ENCODE measurements around the gene PLSCR4.

Gene PLSCR4

DNA sequence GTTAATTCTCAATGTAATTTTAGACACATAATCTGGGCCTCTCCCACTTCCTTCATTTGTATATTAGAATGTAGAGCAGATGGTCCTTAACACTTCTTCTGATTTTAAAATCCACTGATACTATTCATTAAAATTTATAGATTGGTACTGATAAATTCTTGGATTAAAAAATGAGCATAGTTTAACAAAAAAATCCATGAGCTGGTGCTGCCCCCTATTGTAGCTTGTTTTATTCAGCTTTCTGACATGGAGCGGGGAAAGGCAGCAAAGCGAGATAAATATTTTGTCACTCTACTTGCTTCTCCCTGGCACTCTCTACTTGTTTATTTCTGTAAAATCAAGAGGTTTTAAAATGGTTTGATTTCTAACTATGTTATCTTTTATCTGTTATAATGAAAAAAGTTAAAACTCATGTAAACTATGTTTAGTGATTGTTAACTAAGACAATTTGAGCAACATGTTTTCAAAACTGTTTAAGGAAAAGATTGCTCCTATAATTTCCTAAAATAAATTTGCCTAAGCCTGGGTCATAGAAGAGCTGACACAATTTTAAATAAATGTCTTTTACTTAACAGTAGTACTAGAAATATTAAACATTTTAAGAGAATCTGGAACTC, 63.5 kb downstream of the PLSCR4 start:
- Histone ChIP-seq H3K9me3 (ENCODE audit: control insufficient read depth in 1 of 2, low read length in 2 of 2) (no peaks in the 10 kb centered on the region), H3K27me3 (ENCODE audit: low read depth, low read length) (no peaks in the 10 kb centered on the region), H3K4me1 (ENCODE audit: control insufficient read depth in 1 of 2, insufficient read depth in 2 of 2, low read length in 2 of 2) (no peaks in the 10 kb centered on the region), H3K4me3 (ENCODE audit: low read depth in 1 of 2, low read length in 2 of 2) (no peak overlapping the region), H3K27ac (ENCODE audit: low read length) (no peak overlapping the region), H3K36me3 (ENCODE audit: control insufficient read depth in 1 of 2, insufficient read depth in 2 of 2, low read length in 2 of 2) (no peaks in the 10 kb centered on the region)

- H3K27me3 ChIP-seq (ENCODE audit: low read depth, low read length): no peaks in the 10 kb centered on the region
- no peaks in the 10 kb centered on the region for H3K9me3 ChIP-seq (ENCODE audit: control insufficient read depth in 1 of 2, low read length in 2 of 2)
- no peak overlapping the region for H3K27ac ChIP-seq (ENCODE audit: low read length)
- H3K36me3 ChIP-seq (ENCODE audit: control insufficient read depth in 1 of 2, insufficient read depth in 2 of 2, low read length in 2 of 2): no peaks in the 10 kb centered on the region
- H3K4me3 ChIP-seq (ENCODE audit: low read depth in 1 of 2, low read length in 2 of 2): no peak overlapping the region
- no peaks in the 10 kb centered on the region for H3K4me1 ChIP-seq (ENCODE audit: control insufficient read depth in 1 of 2, insufficient read depth in 2 of 2, low read length in 2 of 2)
Observed at GRCh38 chr3:146184241-146185015, 66.5 kb downstream of the PLSCR4 start.

GRCh38 chr3:146181216-146181615, 69.7 kb downstream of the PLSCR4 start:
- Histone ChIP-seq H3K9me3 (ENCODE audit: control insufficient read depth in 1 of 2, low read length in 2 of 2) (no peaks in the 10 kb centered on the region), H3K27me3 (ENCODE audit: low read depth, low read length) (no peaks in the 10 kb centered on the region), H3K36me3 (ENCODE audit: control insufficient read depth in 1 of 2, insufficient read depth in 2 of 2, low read length in 2 of 2) (no peaks in the 10 kb centered on the region), H3K4me3 (ENCODE audit: low read depth in 1 of 2, low read length in 2 of 2) (no peak overlapping the region), H3K4me1 (ENCODE audit: control insufficient read depth in 1 of 2, insufficient read depth in 2 of 2, low read length in 2 of 2) (peaks cover 0 to 12% of the 10 kb centered on the region in 2 donors), H3K27ac (ENCODE audit: low read length) (no peak overlapping the region)

DNA sequence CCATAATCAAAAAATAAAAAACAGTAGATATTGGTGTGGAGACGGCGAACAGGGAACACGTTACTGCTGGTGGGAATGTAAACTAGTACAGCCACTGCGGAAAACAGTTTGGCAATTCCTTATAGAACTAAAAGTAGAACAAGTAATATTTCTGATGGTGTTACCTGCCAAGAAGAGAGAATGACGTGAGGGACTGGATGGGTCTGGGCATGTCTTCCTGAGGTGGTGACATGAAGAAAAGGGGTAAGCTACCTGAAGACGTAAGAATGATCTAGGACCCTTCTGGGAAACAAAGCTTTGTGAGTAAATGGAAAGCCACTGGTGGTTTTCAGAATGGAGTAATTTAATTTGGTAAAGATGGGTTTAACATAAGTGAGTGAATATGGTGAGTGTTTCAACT, 70.5 kb downstream of the PLSCR4 start:
- Histone ChIP-seq H3K27me3 (ENCODE audit: low read depth, low read length) (no peaks in the 10 kb centered on the region), H3K4me1 (ENCODE audit: control insufficient read depth in 1 of 2, insufficient read depth in 2 of 2, low read length in 2 of 2) (peaks cover 0 to 12% of the 10 kb centered on the region in 2 donors), H3K4me3 (ENCODE audit: low read depth in 1 of 2, low read length in 2 of 2) (no peak overlapping the region), H3K9me3 (ENCODE audit: control insufficient read depth in 1 of 2, low read length in 2 of 2) (no peaks in the 10 kb centered on the region), H3K27ac (ENCODE audit: low read length) (no peak overlapping the region), H3K36me3 (ENCODE audit: control insufficient read depth in 1 of 2, insufficient read depth in 2 of 2, low read length in 2 of 2) (no peaks in the 10 kb centered on the region)

GRCh38 chr3:146178006-146178689, 72.8 kb downstream of the PLSCR4 start:
- H3K9me3 ChIP-seq (ENCODE audit: control insufficient read depth in 1 of 2, low read length in 2 of 2): no peaks in the 10 kb centered on the region
- H3K4me1 ChIP-seq (ENCODE audit: control insufficient read depth in 1 of 2, insufficient read depth in 2 of 2, low read length in 2 of 2): peaks cover 0 to 12% of the 10 kb centered on the region in 2 donors
- H3K4me3 ChIP-seq (ENCODE audit: low read depth in 1 of 2, low read length in 2 of 2): no peak overlapping the region
- H3K27me3 ChIP-seq (ENCODE audit: low read depth, low read length): no peaks in the 10 kb centered on the region
- no peaks in the 10 kb centered on the region for H3K36me3 ChIP-seq (ENCODE audit: control insufficient read depth in 1 of 2, insufficient read depth in 2 of 2, low read length in 2 of 2)
- H3K27ac ChIP-seq (ENCODE audit: low read length): no peak overlapping the region

DNA sequence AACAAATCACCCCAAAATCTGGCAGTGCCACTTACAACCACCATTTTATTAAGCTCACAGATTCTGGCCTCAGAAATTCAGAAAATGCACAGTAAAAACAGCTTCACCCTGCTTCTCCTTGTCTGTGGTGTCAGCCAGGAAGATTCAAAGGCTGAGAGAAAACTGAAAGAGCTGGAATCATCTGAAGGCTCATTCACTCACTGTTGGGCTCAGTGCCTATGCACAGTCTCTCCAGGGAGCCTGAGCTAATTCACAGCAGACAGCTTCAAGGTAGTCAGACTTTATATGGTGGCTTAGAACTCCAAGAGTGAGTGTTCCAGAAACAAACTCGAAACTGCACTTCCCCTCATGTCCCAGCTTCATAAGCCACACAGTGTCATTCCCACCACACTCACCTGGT, 73.4 kb downstream of the PLSCR4 start:
- Histone ChIP-seq H3K36me3 (ENCODE audit: control insufficient read depth in 1 of 2, insufficient read depth in 2 of 2, low read length in 2 of 2) (no peaks in the 10 kb centered on the region), H3K9me3 (ENCODE audit: control insufficient read depth in 1 of 2, low read length in 2 of 2) (no peaks in the 10 kb centered on the region), H3K4me1 (ENCODE audit: control insufficient read depth in 1 of 2, insufficient read depth in 2 of 2, low read length in 2 of 2) (peaks cover 0 to 12% of the 10 kb centered on the region in 2 donors), H3K27ac (ENCODE audit: low read length) (no peak overlapping the region), H3K27me3 (ENCODE audit: low read depth, low read length) (no peaks in the 10 kb centered on the region), H3K4me3 (ENCODE audit: low read depth in 1 of 2, low read length in 2 of 2) (no peak overlapping the region)

DNA sequence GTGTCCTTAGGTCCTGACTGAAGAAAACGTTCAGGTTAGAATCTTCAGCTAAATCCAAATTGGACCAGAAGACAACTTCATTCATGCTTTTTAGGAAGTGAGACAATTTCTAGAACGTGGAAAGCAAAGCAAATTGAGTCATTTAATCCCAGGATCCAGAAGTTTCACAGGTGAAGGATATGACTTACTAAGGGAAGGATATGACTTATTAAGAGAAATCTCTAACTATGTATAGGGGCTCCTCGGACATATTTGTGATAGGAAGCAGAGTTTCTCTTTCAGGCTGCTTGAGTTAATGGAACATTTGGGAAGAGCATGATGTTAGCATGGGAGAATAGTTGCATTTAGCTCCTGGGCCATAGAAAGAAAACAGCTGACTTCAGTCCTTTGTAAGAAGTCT, 73.8 kb downstream of the PLSCR4 start:
- no peaks in the 10 kb centered on the region for H3K36me3 ChIP-seq (ENCODE audit: control insufficient read depth in 1 of 2, insufficient read depth in 2 of 2, low read length in 2 of 2)
- H3K27me3 ChIP-seq (ENCODE audit: low read depth, low read length): no peaks in the 10 kb centered on the region
- H3K4me1 ChIP-seq (ENCODE audit: control insufficient read depth in 1 of 2, insufficient read depth in 2 of 2, low read length in 2 of 2): peaks cover 0 to 12% of the 10 kb centered on the region in 2 donors
- no peaks in the 10 kb centered on the region for H3K9me3 ChIP-seq (ENCODE audit: control insufficient read depth in 1 of 2, low read length in 2 of 2)
- H3K4me3 ChIP-seq (ENCODE audit: low read depth in 1 of 2, low read length in 2 of 2): no peak overlapping the region
- no peak overlapping the region for H3K27ac ChIP-seq (ENCODE audit: low read length)

GRCh38 chr3:146172586-146172985, 78.3 kb downstream of the PLSCR4 start:
- Histone ChIP-seq H3K27ac (ENCODE audit: low read length) (no peak overlapping the region), H3K36me3 (ENCODE audit: control insufficient read depth in 1 of 2, insufficient read depth in 2 of 2, low read length in 2 of 2) (no peaks in the 10 kb centered on the region), H3K4me1 (ENCODE audit: control insufficient read depth in 1 of 2, insufficient read depth in 2 of 2, low read length in 2 of 2) (no peaks in the 10 kb centered on the region), H3K4me3 (ENCODE audit: low read depth in 1 of 2, low read length in 2 of 2) (no peak overlapping the region), H3K9me3 (ENCODE audit: control insufficient read depth in 1 of 2, low read length in 2 of 2) (no peaks in the 10 kb centered on the region), H3K27me3 (ENCODE audit: low read depth, low read length) (no peaks in the 10 kb centered on the region)

DNA sequence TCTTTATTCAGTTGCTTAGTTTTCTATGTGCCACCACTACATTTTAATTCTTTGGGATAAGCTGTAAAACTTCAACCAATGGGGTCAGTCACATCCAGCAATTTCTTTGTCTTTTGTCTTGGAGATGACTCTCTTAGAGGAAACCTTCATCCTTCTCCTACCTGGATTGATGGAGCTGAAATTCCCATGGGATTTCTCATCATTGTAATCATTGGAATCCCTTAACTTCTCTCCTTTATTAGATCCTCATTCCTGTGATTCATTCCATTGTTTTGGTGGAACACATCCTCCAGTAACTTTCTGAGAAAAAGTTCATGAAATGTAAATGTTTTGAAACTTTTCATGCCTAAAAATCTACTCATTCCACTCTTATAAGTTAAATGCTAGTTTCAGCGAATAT, 80.3 kb downstream of the PLSCR4 start:
- no peaks in the 10 kb centered on the region for H3K9me3 ChIP-seq (ENCODE audit: control insufficient read depth in 1 of 2, low read length in 2 of 2)
- H3K27ac ChIP-seq (ENCODE audit: low read length): no peak overlapping the region
- no peak overlapping the region for H3K4me3 ChIP-seq (ENCODE audit: low read depth in 1 of 2, low read length in 2 of 2)
- H3K36me3 ChIP-seq (ENCODE audit: control insufficient read depth in 1 of 2, insufficient read depth in 2 of 2, low read length in 2 of 2): no peaks in the 10 kb centered on the region
- H3K4me1 ChIP-seq (ENCODE audit: control insufficient read depth in 1 of 2, insufficient read depth in 2 of 2, low read length in 2 of 2): peaks cover 0 to 9% of the 10 kb centered on the region in 2 donors
- H3K27me3 ChIP-seq (ENCODE audit: low read depth, low read length): no peaks in the 10 kb centered on the region

DNA sequence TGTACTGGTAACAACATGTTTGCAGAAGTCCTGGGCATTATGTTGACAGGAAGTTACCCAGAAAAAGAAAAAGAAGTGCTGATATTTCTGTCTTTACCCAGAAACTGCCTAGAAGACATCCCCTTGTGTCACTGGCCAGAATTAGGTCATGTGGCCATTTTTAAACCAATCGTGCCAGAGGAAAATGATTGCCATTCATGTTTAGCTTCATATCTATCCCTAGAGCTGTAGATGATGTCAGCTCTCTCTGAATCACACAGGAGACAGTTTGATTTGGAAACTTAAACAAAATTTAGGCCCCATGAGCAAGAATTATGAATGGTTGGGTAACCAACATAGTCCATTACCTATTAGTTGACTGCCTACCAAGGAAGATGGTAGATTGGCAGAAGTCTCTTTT, 81.0 kb downstream of the PLSCR4 start:
- no peak overlapping the region for H3K4me3 ChIP-seq (ENCODE audit: low read depth in 1 of 2, low read length in 2 of 2)
- H3K9me3 ChIP-seq (ENCODE audit: control insufficient read depth in 1 of 2, low read length in 2 of 2): no peaks in the 10 kb centered on the region
- peaks cover 0 to 9% of the 10 kb centered on the region in 2 donors for H3K4me1 ChIP-seq (ENCODE audit: control insufficient read depth in 1 of 2, insufficient read depth in 2 of 2, low read length in 2 of 2)
- H3K36me3 ChIP-seq (ENCODE audit: control insufficient read depth in 1 of 2, insufficient read depth in 2 of 2, low read length in 2 of 2): no peaks in the 10 kb centered on the region
- no peaks in the 10 kb centered on the region for H3K27me3 ChIP-seq (ENCODE audit: low read depth, low read length)
- H3K27ac ChIP-seq (ENCODE audit: low read length): no peak overlapping the region

- H3K27ac ChIP-seq (ENCODE audit: low read length): no peak overlapping the region
- H3K4me3 ChIP-seq (ENCODE audit: low read depth in 1 of 2, low read length in 2 of 2): no peak overlapping the region
- no peaks in the 10 kb centered on the region for H3K9me3 ChIP-seq (ENCODE audit: control insufficient read depth in 1 of 2, low read length in 2 of 2)
Observed at GRCh38 chr3:146166826-146167225, 84.1 kb downstream of the PLSCR4 start.

More at GRCh38 chr3:146166826-146167225, 84.1 kb downstream of the PLSCR4 start:
- Histone ChIP-seq H3K4me1 (ENCODE audit: control insufficient read depth in 1 of 2, insufficient read depth in 2 of 2, low read length in 2 of 2) (peaks cover 0 to 9% of the 10 kb centered on the region in 2 donors), H3K36me3 (ENCODE audit: control insufficient read depth in 1 of 2, insufficient read depth in 2 of 2, low read length in 2 of 2) (no peaks in the 10 kb centered on the region), H3K27me3 (ENCODE audit: low read depth, low read length) (no peaks in the 10 kb centered on the region)

Measured in muscle layer of duodenum (tissue), 2 donors.